Neural cell (in vitro differentiated cells): ENCODE results near the gene TMPRSS2.

Experiments used
- CTCF ChIP-seq: fragments of 450-650 bp; IDR thresholded peaks from 2 replicates; pipeline ENCODE4 v1.5.1; 2014; ENCODE audit warnings: antibody characterized with exemption, mild to moderate bottlenecking, moderate library complexity; ENCODE audit not compliant: poor library complexity, severe bottlenecking
- RAD21 ChIP-seq: fragments of 450-650 bp; conservative IDR thresholded peaks from 2 replicates; pipeline ENCODE4 v1.6.1; 2014; ENCODE audit warnings: antibody characterized with exemption, mild to moderate bottlenecking, moderate library complexity
- SMC3 ChIP-seq: fragments of 450-650 bp; conservative IDR thresholded peaks from 2 replicates; pipeline ENCODE4 v1.6.1; 2014; ENCODE audit warnings: antibody characterized with exemption, mild to moderate bottlenecking, moderate library complexity; ENCODE audit not compliant: poor library complexity

GRCh38 chr21:41459884-41460534, 47.9 kb downstream of the TMPRSS2 start:
- TF ChIP-seq CTCF: no peak
- no peak for TF ChIP-seq SMC3
- TF ChIP-seq RAD21: no peak
